ENCODE data around the gene JADE2. TPM values are rescaled to one million over a fixed set of nuclear protein-coding genes. Genes with fewer than 3 reads are reported as not detected.

JADE2 gene
- total RNA-seq, 1 donor from 2014 or later = 32.4 TPM

DNA sequence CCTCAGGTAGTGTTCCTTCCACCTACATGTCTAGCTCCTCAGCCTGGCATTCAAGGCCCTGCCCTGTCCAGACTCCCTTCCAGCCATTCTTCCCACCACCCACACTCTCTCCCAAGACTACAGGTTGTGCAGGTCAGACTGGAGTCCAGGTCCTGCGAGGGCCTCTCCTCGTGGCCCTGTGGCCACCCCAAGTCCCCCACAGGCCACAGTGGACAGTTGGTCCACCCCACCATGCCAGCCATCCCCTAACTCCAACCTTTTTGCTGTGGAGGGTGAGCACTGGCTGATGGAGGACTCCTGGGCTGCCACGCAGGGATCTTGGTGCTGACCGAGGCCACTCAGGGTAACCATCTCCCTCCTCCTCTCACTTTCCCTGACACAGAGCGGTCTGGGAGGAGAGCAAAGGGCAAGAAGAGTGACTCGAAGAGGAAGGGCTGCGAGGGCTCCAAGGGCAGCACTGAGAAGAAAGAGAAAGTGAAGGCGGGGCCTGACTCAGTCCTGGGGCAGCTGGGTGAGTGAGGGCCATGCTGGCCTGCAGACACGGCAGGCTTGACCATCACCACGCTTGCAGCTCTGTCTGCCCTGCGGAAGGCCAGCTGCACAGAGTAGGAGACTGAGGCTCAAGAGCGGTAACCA is 51.0 kb downstream of the JADE2 start:
- H3K4me1 Mint-ChIP-seq (ENCODE audit: unreplicated experiment) = peaks cover 10% of the 10 kb centered on the region
- no peaks in the 10 kb centered on the region for H3K27me3 Mint-ChIP-seq (ENCODE audit: unreplicated experiment)
- H3K4me3 Mint-ChIP-seq (ENCODE audit: unreplicated experiment) = no peak overlapping the region
- no peaks in the 10 kb centered on the region for H3K9me3 Mint-ChIP-seq (ENCODE audit: unreplicated experiment)
- no peak overlapping the region for H3K27ac Mint-ChIP-seq (ENCODE audit: unreplicated experiment)
- no peak for DNase-seq (ENCODE audit: extremely low spot score, unreplicated experiment)
- TF ChIP-seq CTCF (IDR thresholded peaks at IDR 0.05) = no peak
- H3K36me3 Mint-ChIP-seq (ENCODE audit: unreplicated experiment) = peaks cover 36% of the 10 kb centered on the region

GRCh38 chr5:134577022-134577795 is 51.7 kb downstream of the JADE2 start:
- Mint-ChIP-seq H3K27me3 (ENCODE audit: unreplicated experiment) (no peaks in the 10 kb centered on the region), H3K27ac (ENCODE audit: unreplicated experiment) (no peak overlapping the region), H3K9me3 (ENCODE audit: unreplicated experiment) (no peaks in the 10 kb centered on the region), H3K4me1 (ENCODE audit: unreplicated experiment) (peaks cover 10% of the 10 kb centered on the region), H3K36me3 (ENCODE audit: unreplicated experiment) (peaks cover 36% of the 10 kb centered on the region), H3K4me3 (ENCODE audit: unreplicated experiment) (no peak overlapping the region)
- DNase-seq (ENCODE audit: extremely low spot score, unreplicated experiment) = no peak
- no peak for TF ChIP-seq CTCF (IDR thresholded peaks at IDR 0.05)

GRCh38 chr5:134577796-134578577 is 52.5 kb downstream of the JADE2 start:
- Mint-ChIP-seq H3K9me3 (ENCODE audit: unreplicated experiment) (no peaks in the 10 kb centered on the region), H3K4me3 (ENCODE audit: unreplicated experiment) (no peak overlapping the region), H3K36me3 (ENCODE audit: unreplicated experiment) (peaks cover 32% of the 10 kb centered on the region), H3K27me3 (ENCODE audit: unreplicated experiment) (no peaks in the 10 kb centered on the region), H3K27ac (ENCODE audit: unreplicated experiment) (peak overlapping the region; percentile 18), H3K4me1 (ENCODE audit: unreplicated experiment) (peaks cover 10% of the 10 kb centered on the region)
- DNase-seq (ENCODE audit: extremely low spot score, unreplicated experiment) = peak; percentile 92
- peak; percentile 92 for TF ChIP-seq CTCF (IDR thresholded peaks at IDR 0.05)

DNA sequence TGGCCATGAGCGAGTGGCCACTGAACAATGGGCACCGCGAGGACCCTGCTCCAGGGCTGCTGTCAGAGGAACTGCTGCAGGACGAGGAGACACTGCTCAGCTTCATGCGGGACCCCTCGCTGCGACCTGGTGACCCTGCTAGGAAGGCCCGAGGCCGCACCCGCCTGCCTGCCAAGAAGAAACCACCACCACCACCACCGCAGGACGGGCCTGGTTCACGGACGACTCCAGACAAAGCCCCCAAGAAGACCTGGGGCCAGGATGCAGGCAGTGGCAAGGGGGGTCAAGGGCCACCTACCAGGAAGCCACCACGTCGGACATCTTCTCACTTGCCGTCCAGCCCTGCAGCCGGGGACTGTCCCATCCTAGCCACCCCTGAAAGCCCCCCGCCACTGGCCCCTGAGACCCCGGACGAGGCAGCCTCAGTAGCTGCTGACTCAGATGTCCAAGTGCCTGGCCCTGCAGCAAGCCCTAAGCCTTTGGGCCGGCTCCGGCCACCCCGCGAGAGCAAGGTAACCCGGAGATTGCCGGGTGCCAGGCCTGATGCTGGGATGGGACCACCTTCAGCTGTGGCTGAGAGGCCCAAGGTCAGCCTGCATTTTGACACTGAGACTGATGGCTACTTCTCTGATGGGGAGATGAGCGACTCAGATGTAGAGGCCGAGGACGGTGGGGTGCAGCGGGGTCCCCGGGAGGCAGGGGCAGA is 53.3 kb downstream of the JADE2 start:
- no peak for TF ChIP-seq CTCF (IDR thresholded peaks at IDR 0.05)
- H3K27me3 Mint-ChIP-seq (ENCODE audit: unreplicated experiment) = no peaks in the 10 kb centered on the region
- peaks cover 29% of the 10 kb centered on the region for H3K36me3 Mint-ChIP-seq (ENCODE audit: unreplicated experiment)
- H3K4me1 Mint-ChIP-seq (ENCODE audit: unreplicated experiment) = peaks cover 10% of the 10 kb centered on the region
- no peak overlapping the region for H3K27ac Mint-ChIP-seq (ENCODE audit: unreplicated experiment)
- no peak overlapping the region for H3K4me3 Mint-ChIP-seq (ENCODE audit: unreplicated experiment)
- DNase-seq (ENCODE audit: extremely low spot score, unreplicated experiment) = no peak
- H3K9me3 Mint-ChIP-seq (ENCODE audit: unreplicated experiment) = no peaks in the 10 kb centered on the region

Data from osteocyte (in vitro differentiated cells).